GM12865 (cell line): ENCODE measurements around the gene SLC6A15.

ENCODE experiments used
- DNase-seq: peaks from one replicate; pipeline ENCODE4 v3.0.0; 2010; ENCODE audit warnings: low read depth
- H3K4me3 ChIP-seq: 2 replicates; pipeline ENCODE4 v1.5.1; 2011; ENCODE audit warnings: mild to moderate bottlenecking, low read depth, low read length, control low read depth
- CTCF ChIP-seq: IDR thresholded peaks from 2 replicates; pipeline ENCODE4 v1.5.1; 2011; ENCODE audit warnings: low read length, control low read depth, low read depth, inconsistent platforms; ENCODE audit not compliant: insufficient read depth; ENCODE audit errors: missing control alignments

Gene SLC6A15

GRCh38 chr12:84912198-84913128 is at the start of gene SLC6A15:
SLC6A15 (minus strand) TSS chr12:84912799; CDS start chr12:84892120, 20,679 bp downstream.
- no peak for TF ChIP-seq CTCF
- peak; percentile 38 for DNase-seq
- peak within 1 kb of the TSS; percentile 47; the same call in 1 of the 2 replicates for H3K4me3 ChIP-seq

- H3K4me3 ChIP-seq: no peak overlapping the region
- no peak for DNase-seq
- TF ChIP-seq CTCF: no peak
Measured at GRCh38 chr12:84960918-84961317, 48.3 kb upstream of the SLC6A15 start.

- H3K4me3 ChIP-seq: no peak overlapping the region
- no peak for DNase-seq
- no peak for TF ChIP-seq CTCF
Measured at GRCh38 chr12:84955298-84955697, 42.7 kb upstream of the SLC6A15 start.

- DNase-seq: no peak
- no peak overlapping the region for H3K4me3 ChIP-seq
- TF ChIP-seq CTCF: no peak
Measured at GRCh38 chr12:84954415-84954814, 41.8 kb upstream of the SLC6A15 start.

GRCh38 chr12:84950971-84951546 is 38.5 kb upstream of the SLC6A15 start:
- no peak for TF ChIP-seq CTCF
- no peak overlapping the region for H3K4me3 ChIP-seq
- DNase-seq: no peak

GRCh38 chr12:84946753-84947152 is 34.2 kb upstream of the SLC6A15 start:
- no peak for TF ChIP-seq CTCF
- no peak for DNase-seq
- no peak overlapping the region for H3K4me3 ChIP-seq
